ENCODE results near the gene ZFR. TPM values are rescaled to one million over a fixed set of nuclear protein-coding genes. Genes with fewer than 3 reads are reported as not detected.

Gene ZFR
- total RNA-seq, 4 donors from 2014 or later = 35.6 to 64.1 (median 57.4) TPM

DNA sequence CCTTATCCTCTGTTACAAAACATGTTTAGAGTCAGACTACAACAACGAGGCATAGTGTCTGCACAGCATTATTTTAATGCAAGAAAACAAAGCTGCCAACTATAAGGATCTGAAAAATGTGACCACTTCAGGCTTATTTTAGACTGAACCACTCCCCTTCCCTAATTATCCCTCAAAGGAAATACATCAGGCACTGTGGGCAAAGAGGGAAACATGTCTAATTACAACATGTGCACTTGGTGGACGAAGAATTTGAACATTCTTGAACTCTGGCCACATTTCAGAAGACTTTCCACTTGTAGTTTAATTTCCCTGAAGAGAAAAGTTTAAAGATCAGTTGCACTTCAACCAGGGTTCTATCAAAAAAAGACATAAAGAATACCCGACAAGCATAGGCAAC, 135.6 kb downstream of the ZFR start:
- H3K9me3 ChIP-seq = no peaks in the 10 kb centered on the region
- TF ChIP-seq, protein P1, sequence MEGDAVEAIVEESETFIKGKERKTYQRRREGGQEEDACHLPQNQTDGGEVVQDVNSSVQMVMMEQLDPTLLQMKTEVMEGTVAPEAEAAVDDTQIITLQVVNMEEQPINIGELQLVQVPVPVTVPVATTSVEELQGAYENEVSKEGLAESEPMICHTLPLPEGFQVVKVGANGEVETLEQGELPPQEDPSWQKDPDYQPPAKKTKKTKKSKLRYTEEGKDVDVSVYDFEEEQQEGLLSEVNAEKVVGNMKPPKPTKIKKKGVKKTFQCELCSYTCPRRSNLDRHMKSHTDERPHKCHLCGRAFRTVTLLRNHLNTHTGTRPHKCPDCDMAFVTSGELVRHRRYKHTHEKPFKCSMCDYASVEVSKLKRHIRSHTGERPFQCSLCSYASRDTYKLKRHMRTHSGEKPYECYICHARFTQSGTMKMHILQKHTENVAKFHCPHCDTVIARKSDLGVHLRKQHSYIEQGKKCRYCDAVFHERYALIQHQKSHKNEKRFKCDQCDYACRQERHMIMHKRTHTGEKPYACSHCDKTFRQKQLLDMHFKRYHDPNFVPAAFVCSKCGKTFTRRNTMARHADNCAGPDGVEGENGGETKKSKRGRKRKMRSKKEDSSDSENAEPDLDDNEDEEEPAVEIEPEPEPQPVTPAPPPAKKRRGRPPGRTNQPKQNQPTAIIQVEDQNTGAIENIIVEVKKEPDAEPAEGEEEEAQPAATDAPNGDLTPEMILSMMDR (IDR thresholded peaks at IDR 0.05) = no peak
- TF ChIP-seq EP300 (IDR thresholded peaks at IDR 0.05; ENCODE audit: low read depth) (no peak), POLR2A (IDR thresholded peaks at IDR 0.05) (no peak)
- intact Hi-C loops (cut with DNase I; ENCODE audit: low total_unique reads) = no loop called here
- H3K36me3 ChIP-seq = no peaks in the 10 kb centered on the region
- WGBS, 2 donors (ENCODE audit: low coverage in 1 of 2) = 43 to 55% methylated on average over 2 to 3 of the region's 3 CpGs
- H3K4me1 ChIP-seq = peaks cover 12 to 48% (median 33%) of the 10 kb centered on the region in 4 donors
- no peaks in the 10 kb centered on the region for H3K27me3 ChIP-seq
- no peak for DNase-seq
- peak overlapping the region in 3 of 4 donors; percentile 6 to 44 (median 36) for H3K27ac ChIP-seq
- in situ Hi-C loops (cut with MboI; ENCODE audit: low pct_ligation_motif_present in 1 of 4, low pct_unique_long_range_greater_than_20kb in 1 of 4, low sequenced_read_pairs in 3 of 4) = no loop called here
- no peak overlapping the region for H3K4me3 ChIP-seq

DNA sequence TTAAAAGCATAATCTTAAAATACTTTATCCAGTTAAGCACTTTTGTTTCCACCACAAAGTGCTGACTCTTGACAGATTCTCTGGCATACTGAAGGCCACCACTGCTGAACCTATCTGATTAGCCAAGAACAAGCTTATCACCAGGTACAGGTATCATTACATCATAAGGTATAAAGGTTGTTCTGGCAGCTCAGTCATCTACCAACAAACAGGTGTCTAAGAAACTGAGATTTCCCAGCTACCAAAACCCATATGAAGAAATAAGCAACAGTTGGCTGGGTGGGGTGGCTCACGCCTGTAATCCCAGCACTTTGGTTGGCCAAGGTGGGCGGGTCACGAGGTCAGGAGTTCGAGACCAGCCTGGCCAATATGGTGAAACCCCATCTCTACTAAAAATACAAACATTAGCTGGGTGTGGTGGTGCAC, 136.8 kb downstream of the ZFR start:
- H3K36me3 ChIP-seq = no peaks in the 10 kb centered on the region
- H3K4me3 ChIP-seq = no peak overlapping the region
- DNase-seq = no peak
- in situ Hi-C loops (cut with MboI; ENCODE audit: low pct_ligation_motif_present in 1 of 4, low pct_unique_long_range_greater_than_20kb in 1 of 4, low sequenced_read_pairs in 3 of 4) (no loop called here), intact Hi-C loops (cut with DNase I; ENCODE audit: low total_unique reads) (no loop called here)
- H3K9me3 ChIP-seq = no peaks in the 10 kb centered on the region
- TF ChIP-seq POLR2AphosphoS5 (IDR thresholded peaks at IDR 0.05) = no peak
- no peak for TF ChIP-seq EP300 (IDR thresholded peaks at IDR 0.05; ENCODE audit: low read depth)
- TF ChIP-seq, protein P1 (IDR thresholded peaks at IDR 0.05) = no peak
- no peak for TF ChIP-seq POLR2A (IDR thresholded peaks at IDR 0.05)
- H3K27ac ChIP-seq = peak overlapping the region; percentile 6 to 46 (median 40)
- H3K27me3 ChIP-seq = no peaks in the 10 kb centered on the region
- WGBS, 2 donors (ENCODE audit: low coverage in 1 of 2) = 20 to 45% methylated on average over 1 to 4 of the region's 4 CpGs
- H3K4me1 ChIP-seq = peaks cover 12 to 50% (median 35%) of the 10 kb centered on the region in 4 donors

DNA sequence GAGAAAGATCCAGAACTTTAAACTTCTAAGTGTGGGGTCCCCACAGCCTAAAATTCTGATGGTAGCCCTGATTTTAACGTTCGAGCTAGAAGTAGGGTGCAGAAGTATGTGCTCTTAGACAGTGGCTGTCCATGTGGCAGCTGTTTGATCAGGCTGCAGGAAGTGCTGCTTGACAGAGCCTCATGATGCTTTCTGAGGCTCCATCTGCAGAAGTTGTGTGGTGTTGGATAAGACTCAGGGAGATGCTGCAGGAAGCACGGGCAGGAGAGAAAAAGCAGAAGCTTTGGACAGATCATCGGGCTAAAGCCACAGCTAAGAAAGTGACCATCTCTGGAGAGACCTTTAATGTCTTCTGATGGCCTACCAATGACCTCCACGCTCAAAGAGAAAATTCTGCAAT, 139.9 kb downstream of the ZFR start:
- DNase-seq = no peak
- Histone ChIP-seq H3K36me3 (no peaks in the 10 kb centered on the region), H3K9me3 (no peaks in the 10 kb centered on the region), H3K4me3 (no peak overlapping the region), H3K27ac (no peak overlapping the region), H3K27me3 (no peaks in the 10 kb centered on the region), H3K4me1 (peaks cover 6 to 36% (median 25%) of the 10 kb centered on the region in 4 donors)
- 74 to 81% methylated on average over 5 of the region's 5 CpGs for WGBS, 2 donors (ENCODE audit: low coverage in 1 of 2)
- TF ChIP-seq POLR2AphosphoS5 (IDR thresholded peaks at IDR 0.05) = no peak
- TF ChIP-seq, protein P1 (IDR thresholded peaks at IDR 0.05) = no peak
- TF ChIP-seq EP300 (IDR thresholded peaks at IDR 0.05; ENCODE audit: low read depth) = no peak
- intact Hi-C loops (cut with DNase I; ENCODE audit: low total_unique reads) = no loop called here
- in situ Hi-C loops (cut with MboI; ENCODE audit: low pct_ligation_motif_present in 1 of 4, low pct_unique_long_range_greater_than_20kb in 1 of 4, low sequenced_read_pairs in 3 of 4) = no loop called here

Small RNA genes within 50 kb of the gene (small RNA-seq; reads per million reads assigned to genes)
- gene MIR579 (0 to 0.56 (median 0.14) reads per million in 4 donors), gene RNU6-378P (0 reads per million in 4 donors)

Other genes starting within 250 kb of the ZFR start
- 10 to 100 TPM; 10.1 to 27.9 (median 16.1) TPM for gene MTMR12, start 131.8 kb downstream of the ZFR start, total RNA-seq
- gene SUB1, start 140.8 kb upstream of the ZFR start, total RNA-seq = 100 to 1,000 TPM in 1 of 4 donors, 10 to 100 TPM in 3; 30.3 to 126 (median 78.8) TPM